ENCODE data around the gene PPP2R5A.

Gene PPP2R5A

DNA sequence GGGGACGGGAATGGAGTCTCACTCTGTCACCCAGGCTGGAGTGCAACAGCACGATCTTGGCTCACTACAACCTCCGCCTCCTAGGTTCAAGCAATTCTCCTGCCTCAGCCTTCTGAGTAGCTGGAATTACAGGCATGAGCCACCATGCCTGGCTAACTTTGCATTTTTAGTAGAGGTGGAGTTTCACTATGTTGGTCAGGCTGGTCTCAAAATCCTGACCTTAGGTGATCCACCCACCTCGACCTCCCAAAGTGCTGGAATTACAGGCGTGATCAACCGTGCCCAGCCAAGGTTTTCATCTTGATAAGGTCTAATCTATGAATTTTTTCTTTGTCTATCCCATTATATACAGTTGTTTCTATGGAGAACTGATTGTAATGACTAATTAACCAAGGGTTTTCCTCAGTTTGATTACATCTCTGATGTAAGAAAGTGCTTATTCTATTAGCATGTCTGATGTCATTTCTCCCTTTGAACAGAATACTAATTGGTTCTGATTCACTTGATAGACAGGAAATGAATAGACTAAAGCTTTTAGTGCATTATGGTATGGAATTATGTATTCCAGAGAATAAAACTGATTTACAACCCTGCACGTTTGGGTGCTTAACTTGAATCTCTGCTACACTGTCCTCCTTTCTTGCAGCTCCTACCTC is 117.6 kb downstream of the PPP2R5A start:
- no peak overlapping the region for H3K4me3 ChIP-seq (ENCODE audit: low read depth, low read length)
- no peak for DNase-seq (ENCODE audit: low read depth)
- TF ChIP-seq, protein P1, sequence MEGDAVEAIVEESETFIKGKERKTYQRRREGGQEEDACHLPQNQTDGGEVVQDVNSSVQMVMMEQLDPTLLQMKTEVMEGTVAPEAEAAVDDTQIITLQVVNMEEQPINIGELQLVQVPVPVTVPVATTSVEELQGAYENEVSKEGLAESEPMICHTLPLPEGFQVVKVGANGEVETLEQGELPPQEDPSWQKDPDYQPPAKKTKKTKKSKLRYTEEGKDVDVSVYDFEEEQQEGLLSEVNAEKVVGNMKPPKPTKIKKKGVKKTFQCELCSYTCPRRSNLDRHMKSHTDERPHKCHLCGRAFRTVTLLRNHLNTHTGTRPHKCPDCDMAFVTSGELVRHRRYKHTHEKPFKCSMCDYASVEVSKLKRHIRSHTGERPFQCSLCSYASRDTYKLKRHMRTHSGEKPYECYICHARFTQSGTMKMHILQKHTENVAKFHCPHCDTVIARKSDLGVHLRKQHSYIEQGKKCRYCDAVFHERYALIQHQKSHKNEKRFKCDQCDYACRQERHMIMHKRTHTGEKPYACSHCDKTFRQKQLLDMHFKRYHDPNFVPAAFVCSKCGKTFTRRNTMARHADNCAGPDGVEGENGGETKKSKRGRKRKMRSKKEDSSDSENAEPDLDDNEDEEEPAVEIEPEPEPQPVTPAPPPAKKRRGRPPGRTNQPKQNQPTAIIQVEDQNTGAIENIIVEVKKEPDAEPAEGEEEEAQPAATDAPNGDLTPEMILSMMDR (conservative IDR thresholded peaks at IDR 0.05; ENCODE audit: low read depth, low read length) = no peak

DNA sequence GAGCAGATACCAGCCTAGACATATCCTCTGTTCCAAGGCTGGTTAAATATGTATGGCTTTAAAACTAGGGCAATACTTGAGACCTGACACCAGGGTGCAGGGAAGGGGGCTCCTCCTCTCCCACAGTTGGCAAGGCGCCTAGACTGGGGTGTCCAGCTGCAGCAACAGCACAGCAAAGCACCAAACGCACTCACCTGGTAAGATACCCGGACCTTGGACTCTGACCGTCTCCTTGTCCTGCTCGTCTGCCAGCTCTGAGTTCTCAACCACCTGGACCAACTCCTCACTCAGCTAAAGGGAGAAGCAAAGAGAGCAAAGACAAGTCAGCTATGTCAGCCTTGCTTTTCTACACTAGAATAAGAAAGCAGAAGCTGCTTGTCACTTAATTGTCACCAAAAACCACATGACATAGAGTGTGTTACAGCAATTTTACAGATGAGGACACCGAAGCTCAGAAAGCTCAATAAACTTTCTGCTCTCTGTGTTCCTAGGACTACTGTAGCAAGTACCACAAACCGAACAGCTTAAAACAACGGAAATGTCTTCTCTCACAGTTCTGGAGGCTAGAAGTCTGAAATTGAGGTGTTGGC is 125.1 kb downstream of the PPP2R5A start:
- TF ChIP-seq, protein P1 (conservative IDR thresholded peaks at IDR 0.05; ENCODE audit: low read depth, low read length) = no peak
- DNase-seq (ENCODE audit: low read depth) = no peak
- H3K4me3 ChIP-seq (ENCODE audit: low read depth, low read length) = no peak overlapping the region
